ENCODE measurements around the gene NEK1.

DNA sequence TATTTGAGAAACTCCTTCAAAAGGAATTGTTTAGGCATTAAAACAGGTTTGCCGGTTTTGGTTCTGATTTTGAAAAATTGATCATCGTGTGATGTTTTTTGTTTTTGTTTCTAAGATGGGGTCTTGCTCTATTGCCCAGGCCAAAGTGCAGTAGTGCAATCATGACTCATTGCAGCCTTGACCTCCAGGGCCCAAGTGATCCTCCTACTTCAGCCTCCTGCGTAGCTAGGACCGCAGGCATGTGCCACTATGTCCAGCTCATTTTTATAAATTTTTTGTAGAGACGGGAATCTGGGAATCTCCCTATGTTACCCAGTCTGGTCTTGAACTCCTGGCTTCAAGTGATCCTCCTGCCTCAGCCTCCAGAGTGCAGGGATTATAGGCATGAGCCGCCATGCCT, 43.0 kb upstream of the NEK1 start:
- TF ChIP-seq EP300 (IDR thresholded peaks at IDR 0.05): no peak
- TF ChIP-seq, protein P1, sequence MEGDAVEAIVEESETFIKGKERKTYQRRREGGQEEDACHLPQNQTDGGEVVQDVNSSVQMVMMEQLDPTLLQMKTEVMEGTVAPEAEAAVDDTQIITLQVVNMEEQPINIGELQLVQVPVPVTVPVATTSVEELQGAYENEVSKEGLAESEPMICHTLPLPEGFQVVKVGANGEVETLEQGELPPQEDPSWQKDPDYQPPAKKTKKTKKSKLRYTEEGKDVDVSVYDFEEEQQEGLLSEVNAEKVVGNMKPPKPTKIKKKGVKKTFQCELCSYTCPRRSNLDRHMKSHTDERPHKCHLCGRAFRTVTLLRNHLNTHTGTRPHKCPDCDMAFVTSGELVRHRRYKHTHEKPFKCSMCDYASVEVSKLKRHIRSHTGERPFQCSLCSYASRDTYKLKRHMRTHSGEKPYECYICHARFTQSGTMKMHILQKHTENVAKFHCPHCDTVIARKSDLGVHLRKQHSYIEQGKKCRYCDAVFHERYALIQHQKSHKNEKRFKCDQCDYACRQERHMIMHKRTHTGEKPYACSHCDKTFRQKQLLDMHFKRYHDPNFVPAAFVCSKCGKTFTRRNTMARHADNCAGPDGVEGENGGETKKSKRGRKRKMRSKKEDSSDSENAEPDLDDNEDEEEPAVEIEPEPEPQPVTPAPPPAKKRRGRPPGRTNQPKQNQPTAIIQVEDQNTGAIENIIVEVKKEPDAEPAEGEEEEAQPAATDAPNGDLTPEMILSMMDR (IDR thresholded peaks at IDR 0.05): no peak
